HG03039 (cell line): Measurements from ENCODE around the gene ESR2.
"Not testable (repeated sequence)": the region's sequence is repeated elsewhere in the genome, so short reads cannot be mapped to it uniquely, and the experiment has no call there.

Experiments used
- ATAC-seq: cut with Tn5 transposase; IDR thresholded peaks from one replicate; pipeline ENCODE4 v1.9.1; 2021; ENCODE audit warnings: mild to moderate bottlenecking, moderate library complexity; ENCODE audit not compliant: unreplicated experiment

Gene ESR2

DNA sequence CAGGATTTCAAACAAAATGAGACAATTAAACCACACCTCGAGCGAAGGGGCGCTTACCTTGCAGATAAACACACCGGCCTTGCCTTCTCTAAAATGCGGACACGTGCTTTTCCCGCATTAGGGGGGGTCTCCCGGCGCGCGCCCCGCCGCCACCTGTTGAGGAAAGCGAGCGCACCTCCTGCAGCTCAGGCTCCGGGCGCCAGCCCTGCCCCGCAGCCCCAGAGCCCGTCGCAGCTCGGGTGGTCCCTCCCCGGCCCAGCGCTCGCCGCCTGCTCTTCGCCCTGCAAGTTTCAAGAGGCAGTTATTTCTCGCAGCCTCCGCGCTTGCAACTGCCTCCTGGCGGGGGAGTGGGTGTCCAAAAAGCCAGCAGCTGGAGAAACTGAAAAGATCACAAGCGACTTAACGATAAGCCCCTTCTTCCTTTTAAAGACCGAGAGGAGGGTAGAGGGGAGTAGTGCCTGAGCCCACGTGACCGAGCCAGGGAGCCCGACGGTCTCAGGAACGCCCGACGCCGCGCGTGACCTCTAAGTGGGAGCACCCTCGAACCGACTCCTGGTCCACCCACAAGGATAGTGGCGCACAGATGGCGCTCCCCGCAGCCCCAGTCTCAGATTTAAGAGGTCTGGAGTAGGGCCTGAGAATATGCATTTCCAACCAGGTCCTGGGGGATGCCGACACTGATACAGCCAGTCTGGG lies at the start of gene ESR2:
TSS of gene ESR2 (minus strand) at position 396 of the 696 bp plus-strand sequence. CDS start 11,386 bp downstream, outside the sequence.
- peak; percentile 34 for ATAC-seq

- ATAC-seq = no peak
Observed at GRCh38 chr14:64340560-64341196, 46.5 kb upstream of the ESR2 start.

DNA sequence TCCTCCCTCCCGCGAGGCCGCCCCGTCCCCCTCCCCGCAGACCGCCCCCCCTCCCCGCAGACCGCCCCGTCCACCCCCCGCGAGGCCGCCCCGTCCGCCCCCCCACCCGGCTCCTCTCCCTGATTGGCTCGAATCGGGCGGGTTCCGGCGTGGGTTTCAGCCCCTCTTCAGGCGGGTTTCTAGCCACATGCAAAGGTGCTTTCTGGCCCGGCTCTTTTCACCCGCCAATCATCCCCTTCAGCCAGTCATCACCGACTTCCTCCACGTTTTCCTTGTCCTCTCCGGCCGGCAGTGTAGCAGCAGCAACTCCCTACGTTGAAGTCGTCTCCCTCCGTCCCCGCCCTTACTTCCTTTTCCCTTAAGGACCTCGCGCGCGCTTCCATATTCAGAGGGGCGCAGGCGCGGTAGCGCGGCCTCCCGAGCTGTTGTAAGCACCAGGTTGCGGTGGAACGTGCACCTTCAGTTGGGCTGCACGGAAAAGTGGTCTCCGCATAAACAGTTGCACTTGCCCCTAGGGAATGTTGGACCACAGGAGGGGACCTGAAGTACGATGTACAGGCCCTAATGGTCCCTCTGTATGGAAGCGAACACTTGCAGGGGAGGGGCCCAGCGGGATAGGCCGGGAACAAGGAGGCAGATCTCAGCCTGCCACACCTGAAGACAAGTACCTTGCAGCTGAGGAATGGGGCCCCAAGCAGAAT lies 44.6 kb upstream of the ESR2 start:
- peak; percentile 86 for ATAC-seq

DNA sequence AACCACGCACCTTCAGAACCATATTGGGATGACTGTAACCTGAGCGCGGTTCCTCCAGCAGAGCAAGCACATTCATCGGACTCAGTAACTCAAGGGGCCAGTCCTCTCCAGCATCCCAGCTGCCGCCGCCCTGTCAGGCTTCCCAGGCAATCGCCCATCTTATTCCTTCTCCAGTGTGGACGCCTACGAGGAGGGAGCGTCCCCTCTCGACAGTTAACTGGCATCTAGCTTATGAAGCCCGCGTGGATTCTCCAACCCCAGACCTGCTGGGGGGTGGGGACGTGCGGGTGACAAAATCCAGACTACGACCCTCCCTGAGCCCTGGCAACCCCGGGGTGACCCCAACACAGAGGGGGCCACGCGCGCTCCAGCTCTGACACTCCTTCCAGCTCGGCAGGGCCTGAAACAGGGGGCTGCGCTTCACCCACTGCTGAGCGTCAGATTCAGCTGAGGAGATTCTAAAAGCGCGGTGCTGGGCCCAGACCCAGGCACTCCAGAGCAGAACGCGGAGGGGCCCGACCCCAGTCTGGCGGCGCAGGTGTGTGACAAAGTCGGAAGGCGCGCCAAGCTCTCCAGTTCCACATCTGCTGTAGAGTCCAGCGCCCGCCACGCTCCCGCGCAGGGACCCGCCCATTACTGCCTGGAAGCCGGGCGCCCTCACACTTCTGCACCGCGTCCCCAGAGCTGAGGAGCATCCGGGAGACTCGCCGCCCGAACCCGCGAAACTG lies 43.9 kb upstream of the ESR2 start:
- ATAC-seq = peak; percentile 43

DNA sequence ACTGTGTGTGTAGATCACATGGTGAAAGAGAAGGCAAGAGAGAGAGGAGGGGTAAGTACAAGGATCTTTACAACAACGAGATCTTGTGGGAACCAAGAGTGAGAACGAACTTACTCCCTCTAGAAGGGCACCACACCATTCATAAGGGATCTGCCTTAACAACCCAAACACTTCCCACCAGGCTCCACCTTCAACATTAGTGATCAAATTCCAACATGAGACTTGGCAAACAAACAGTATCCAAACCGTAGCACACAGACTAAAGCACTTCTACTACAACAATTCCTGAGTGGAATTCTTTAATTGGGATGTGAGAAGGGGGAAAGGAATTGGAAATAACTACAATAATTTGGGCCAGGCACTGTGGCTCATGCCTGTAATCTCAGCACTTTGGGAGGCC lies 35.0 kb upstream of the ESR2 start:
- no peak for ATAC-seq

DNA sequence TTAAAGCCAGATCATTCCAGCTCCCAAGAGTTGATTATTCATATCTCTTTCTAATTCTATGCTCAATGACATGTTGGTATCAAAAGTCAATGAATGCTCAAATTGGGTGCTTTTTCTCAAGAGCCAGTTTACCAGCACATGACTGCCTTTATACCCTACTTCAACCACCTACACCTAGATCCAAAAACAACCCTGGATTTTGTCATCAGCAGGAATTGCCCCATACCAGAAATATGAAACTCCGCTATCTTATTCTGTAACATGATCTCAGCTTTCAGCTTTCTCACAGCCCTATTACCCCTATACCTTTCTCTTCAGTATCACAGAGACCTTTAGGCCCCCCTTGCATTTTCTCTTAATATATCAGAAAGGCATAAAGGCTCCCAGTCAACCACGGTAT lies 32.3 kb upstream of the ESR2 start:
- ATAC-seq = no peak

GRCh38 chr14:64324895-64325294 lies 30.7 kb upstream of the ESR2 start:
- ATAC-seq = no peak

DNA sequence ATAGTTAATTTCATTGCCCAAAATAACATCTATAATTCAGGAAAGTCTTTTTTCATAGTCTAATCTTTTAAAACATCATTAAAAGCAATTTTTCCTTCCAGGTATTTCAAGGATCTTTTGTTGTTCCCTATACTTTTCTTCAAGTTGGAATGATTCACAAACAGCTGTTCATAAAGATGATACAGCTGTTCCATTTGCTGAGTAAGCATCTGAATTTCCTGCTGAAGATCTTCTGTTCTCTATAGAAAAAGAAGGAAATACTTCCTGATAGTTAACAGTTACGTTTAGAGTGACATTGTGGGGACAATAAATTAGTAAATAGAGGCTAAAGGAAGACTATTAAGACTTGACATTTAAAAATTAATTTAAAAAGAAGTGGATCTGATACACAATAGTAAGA lies 30.3 kb upstream of the ESR2 start:
- no peak for ATAC-seq

DNA sequence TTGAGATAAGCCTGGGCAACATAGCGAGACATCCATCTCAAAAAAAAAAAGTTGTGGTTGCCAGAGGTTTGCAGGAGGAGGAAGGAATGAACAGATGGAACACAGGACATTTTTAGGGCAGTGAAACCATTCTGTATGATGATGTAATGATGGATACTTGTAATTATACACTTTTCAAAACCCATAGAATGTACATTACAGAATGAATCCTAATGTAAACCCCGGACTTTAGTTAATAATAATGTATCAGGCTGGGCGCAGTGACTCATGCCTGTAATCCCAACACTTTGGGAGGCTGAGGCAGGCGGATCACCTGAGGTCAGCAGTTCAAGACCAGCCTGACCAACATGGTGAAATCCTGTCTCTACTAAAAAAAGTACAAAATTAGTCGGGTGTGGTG lies 26.2 kb upstream of the ESR2 start:
- not testable (repeated sequence) for ATAC-seq

- ATAC-seq = not testable (repeated sequence)
Observed at GRCh38 chr14:64318695-64319094, 24.5 kb upstream of the ESR2 start.

DNA sequence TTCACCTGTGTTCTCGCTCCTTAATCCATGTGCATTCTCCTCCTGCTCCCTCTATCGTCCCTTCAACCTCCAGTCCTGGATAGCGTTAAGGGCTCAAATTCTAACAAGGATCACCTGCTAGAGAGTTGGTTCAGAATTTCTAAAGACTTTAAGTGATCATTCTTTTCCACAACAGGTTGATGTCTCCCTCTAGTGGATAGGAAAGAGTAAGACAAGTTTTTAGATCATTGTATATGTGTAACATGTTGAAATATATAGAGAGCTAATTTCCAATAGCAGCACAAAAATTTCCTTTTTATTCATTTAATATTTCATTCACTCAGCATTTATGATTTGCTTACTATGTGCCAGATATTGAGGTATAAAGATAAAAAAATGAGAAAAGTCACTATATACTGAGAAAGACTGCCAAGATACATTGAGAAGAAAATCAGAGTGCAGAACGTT lies 9.3 kb upstream of the ESR2 start:
- no peak for ATAC-seq

DNA sequence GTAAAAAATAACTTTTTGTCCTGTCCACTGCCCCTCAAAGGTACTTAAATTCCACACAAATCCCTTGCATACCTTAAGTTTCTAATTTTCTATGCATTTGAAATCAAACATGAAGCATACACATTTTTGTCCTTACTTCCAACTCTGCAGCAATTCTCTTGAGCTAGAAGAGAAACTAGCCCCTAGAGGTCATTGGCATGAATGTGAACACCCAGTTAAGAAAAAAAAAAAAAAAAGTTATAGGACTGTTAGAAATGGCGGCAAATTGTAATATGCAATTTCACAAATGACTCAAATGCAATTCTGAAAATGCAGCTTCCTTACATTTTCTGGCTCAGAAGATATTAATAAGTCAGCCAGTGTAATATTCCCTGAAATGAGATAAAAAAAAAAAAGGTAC lies 4.6 kb upstream of the ESR2 start:
- ATAC-seq = no peak

DNA sequence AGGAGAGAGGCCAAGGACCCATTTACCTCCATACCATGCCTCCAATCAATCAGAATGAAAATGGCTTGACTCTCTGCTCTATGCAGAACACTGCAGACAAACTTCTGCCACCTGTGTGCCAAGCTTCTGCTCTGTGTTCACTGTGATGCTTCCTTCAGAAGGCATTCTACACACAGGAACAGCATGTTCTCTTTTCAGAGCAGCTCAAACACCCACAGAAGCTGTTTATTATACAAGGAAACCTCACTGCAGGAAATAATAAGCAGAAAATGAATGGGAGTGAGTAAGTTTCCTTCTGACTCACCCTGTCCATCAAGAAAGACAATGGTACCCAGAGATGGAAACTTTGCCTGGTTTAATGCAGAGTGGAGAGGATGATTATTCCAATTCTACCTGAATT lies 2.4 kb upstream of the ESR2 start:
- ATAC-seq = no peak

DNA sequence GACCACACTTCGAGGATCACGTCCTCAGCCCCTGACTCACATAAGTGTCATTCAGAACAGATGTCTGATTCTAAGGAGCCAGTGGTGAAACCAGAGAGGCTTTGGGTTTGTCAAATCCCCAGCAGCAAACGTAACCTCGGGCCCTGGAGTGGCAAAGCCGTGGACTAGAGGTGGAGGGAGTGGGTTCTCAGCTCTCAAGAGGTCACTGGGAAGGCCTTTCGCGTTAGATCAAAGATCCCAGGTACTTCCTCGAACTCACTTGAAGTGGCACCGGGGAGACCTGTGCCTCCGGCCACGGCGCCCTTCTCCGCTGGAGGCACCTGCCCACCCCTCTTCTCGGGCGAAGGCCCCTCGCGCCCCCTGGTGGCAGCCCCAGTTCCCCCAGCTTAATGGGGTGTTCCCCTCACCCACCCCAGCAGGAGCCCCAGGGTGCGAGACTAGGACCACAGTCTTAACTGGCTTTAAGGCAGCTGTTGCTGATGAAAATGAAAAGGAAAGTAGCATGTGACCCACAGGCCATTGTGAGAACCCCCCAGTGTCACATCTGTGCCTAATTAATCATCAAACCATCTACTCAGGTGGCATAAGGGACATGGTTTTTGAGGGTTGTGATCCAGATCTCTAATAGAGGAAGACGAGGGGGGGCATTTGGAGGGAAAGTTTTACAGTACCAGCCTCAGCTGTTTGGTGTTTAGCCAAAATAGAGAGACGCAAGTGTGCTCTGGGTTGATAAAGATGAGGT lies 672 bp upstream of the ESR2 start:
- ATAC-seq = peak; percentile 67

DNA sequence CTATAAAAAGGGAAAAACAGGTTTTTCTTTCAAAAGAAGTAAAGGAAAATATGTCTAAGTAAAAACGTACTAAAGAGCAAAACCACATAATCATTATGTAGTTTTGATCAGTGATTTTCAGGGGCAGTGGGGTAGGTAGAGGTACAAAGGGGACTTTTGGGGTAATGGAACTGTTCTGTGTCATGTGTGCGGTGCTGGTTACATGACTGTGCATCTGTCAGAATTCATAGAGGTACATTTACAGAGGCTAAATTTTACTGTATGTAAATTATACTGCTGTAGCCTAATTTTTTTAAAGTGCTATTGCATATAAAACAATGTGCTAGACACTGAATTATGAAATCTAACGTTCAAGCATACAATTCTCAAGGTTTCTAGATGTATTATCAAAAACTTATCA lies 2.0 kb downstream of the ESR2 start:
- no peak for ATAC-seq

- no peak for ATAC-seq
Observed at GRCh38 chr14:64289571-64289970, 4.6 kb downstream of the ESR2 start.

DNA sequence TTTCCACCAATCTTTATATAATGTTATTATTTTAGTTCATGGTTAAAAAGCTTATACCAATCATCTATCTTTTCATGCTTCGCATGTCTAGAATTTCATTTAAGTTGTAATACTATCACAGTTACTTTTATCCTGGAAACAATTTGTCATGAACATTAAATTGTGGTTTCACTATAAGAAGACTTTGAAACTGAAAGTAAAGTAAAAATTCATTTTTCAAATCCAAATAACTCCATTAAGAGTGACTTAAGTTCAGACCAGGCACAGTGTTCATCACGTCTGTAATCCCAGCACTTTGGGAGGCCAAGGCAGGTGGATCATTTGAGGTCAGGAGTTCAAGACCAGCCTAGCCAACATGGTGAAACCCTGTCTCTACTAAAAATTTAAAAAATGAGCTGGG lies 12.4 kb downstream of the ESR2 start:
- ATAC-seq = no peak

GRCh38 chr14:64279704-64280668 lies 14.2 kb downstream of the ESR2 start:
- ATAC-seq = no peak

- ATAC-seq = no peak
Observed at GRCh38 chr14:64278458-64278857, 15.7 kb downstream of the ESR2 start.

DNA sequence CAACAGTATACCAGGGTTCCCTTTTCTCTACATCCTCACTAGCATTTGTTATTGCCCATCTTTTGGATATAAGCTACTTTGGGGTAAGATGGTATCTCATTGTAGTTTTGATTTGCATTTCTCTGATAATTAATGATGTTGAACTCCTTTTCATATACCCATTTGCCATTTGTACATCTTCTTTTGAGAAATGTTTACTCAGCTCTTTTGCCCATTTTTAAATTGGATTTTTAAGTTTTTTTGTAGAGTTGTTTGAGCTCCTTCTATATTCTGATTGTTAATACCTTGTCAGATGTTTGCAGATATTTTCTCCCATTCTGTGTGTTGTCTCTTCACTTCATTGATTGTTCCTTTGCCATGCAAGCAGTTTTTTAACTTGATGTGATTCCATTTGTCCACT lies 22.2 kb downstream of the ESR2 start:
- ATAC-seq = no peak
